ENCODE results near the gene GBGT1.

- TF ChIP-seq GABPA (tag; conservative IDR thresholded peaks at IDR 0.05; ENCODE audit: low read depth) (no peak), ZNF696 (CRISPR knock-in tag; conservative IDR thresholded peaks at IDR 0.05) (no peak), CTCF (IDR thresholded peaks at IDR 0.05 in 2 of 3, conservative IDR thresholded peaks at IDR 0.05 in 1 of 3; ENCODE audit: insufficient read depth in 2 of 3, low read depth in 1 of 3, low read length in 3 of 3) (no peak), JUND (IDR thresholded peaks at IDR 0.05; ENCODE audit: borderline replicate concordance, low read depth, low read length) (no peak), JUND (tag; IDR thresholded peaks at IDR 0.05; ENCODE audit: borderline replicate concordance, low read depth, low read length) (no peak), SAP30 (IDR thresholded peaks at IDR 0.05; ENCODE audit: borderline replicate concordance, insufficient read depth, low read depth, low read length, poor library complexity, severe bottlenecking) (no peak), ZEB2 (IDR thresholded peaks at IDR 0.05) (no peak), MEF2A (IDR thresholded peaks at IDR 0.05; ENCODE audit: control insufficient read depth, low read depth, low read length) (no peak), CBX2 (IDR thresholded peaks at IDR 0.05; ENCODE audit: insufficient read depth, low read length, poor library complexity, severe bottlenecking) (no peak), SREBF2 (CRISPR knock-in tag; IDR thresholded peaks at IDR 0.05) (no peak), CHD2 (IDR thresholded peaks at IDR 0.05; ENCODE audit: low read depth, low read length) (no peak), BHLHE40 (IDR thresholded peaks at IDR 0.05; ENCODE audit: low read length) (no peak), ATF4 (CRISPR knock-in tag; IDR thresholded peaks at IDR 0.05) (no peak), SMC3 (conservative IDR thresholded peaks at IDR 0.05; ENCODE audit: insufficient read depth, low read depth, low read length) (no peak)
Observed at GRCh38 chr9:133118568-133118967, 45.1 kb downstream of the GBGT1 start.

Measured in K562 (cell line).